GM15510 (cell line): Measurements from ENCODE around the gene IL1RAP.

Source experiments
- POLR2A ChIP-seq: IDR thresholded peaks from 3 replicates; pipeline ENCODE4 v1.6.1; 2011; ENCODE audit warnings: borderline replicate concordance; ENCODE audit not compliant: insufficient read length; ENCODE audit errors: extremely low read depth

The IL1RAP gene

DNA sequence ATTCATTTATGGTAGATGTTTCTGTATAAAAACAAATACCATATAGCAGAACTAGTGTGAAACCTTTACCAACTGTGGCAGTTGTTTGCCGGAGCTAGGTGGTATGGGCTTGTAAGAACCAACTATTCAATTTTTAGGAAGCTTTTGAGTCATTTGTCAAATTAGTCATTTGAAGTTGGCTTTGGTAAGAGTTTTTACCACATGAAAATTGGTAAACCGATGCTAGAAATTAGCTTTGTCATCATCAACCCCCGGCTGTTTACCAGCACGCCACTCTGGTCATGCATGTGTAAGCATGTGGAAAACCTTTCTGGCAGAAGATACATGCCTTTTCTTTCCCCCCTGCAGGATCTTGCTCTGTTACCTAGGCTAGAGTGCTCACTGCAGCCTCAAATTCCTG lies 63.3 kb downstream of the IL1RAP start:
- TF ChIP-seq POLR2A, result no peak

GRCh38 chr3:190579514-190580137 lies 65.7 kb downstream of the IL1RAP start:
- no peak for TF ChIP-seq POLR2A

DNA sequence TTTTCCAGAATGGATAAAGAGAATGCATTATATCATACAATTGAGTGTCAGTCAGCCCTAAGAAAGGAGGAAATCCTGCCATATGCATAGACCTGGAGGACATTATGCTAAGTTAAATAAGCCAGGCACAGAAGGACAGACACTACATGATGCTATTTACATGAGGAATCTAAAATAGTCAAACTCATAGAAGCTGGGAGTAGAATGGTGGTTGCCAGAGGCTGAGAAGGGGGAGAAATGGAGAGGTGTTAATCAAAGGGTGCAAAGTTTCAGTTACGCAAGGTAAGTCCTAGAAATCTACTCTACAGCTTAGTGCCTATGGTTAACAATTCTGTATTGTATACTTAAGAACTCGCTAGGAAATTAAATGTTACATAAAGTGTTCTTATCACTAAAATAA lies 66.5 kb downstream of the IL1RAP start:
- TF ChIP-seq POLR2A, result no peak

- TF ChIP-seq POLR2A, result no peak
Measured at GRCh38 chr3:190581041-190581541, 67.2 kb downstream of the IL1RAP start.

GRCh38 chr3:190582667-190583066 lies 68.8 kb downstream of the IL1RAP start:
- TF ChIP-seq POLR2A, result no peak

- no peak for TF ChIP-seq POLR2A
Measured at GRCh38 chr3:190585805-190586630, 72.1 kb downstream of the IL1RAP start.

DNA sequence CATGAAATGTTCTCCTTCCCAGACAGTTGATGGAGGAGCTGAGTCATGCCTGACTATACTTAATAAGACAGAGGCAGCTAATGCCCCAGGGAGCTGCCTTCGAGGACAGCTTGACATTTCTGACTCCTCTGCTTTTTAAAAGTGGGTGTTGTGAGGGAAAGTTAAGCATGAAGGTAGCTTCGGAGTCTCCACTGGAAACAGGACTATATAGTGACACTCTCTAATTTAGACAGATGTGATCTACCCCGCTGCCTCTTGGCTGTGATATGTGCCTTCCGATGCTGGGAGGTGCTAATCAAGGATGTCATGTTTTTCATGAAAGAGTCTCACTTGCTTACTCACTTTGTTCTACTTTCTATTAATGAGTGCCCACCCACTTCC lies 72.7 kb downstream of the IL1RAP start:
- TF ChIP-seq POLR2A, result no peak

GRCh38 chr3:190588570-190588969 lies 74.7 kb downstream of the IL1RAP start:
- no peak for TF ChIP-seq POLR2A

GRCh38 chr3:190589326-190589725 lies 75.4 kb downstream of the IL1RAP start:
- TF ChIP-seq POLR2A, result no peak

DNA sequence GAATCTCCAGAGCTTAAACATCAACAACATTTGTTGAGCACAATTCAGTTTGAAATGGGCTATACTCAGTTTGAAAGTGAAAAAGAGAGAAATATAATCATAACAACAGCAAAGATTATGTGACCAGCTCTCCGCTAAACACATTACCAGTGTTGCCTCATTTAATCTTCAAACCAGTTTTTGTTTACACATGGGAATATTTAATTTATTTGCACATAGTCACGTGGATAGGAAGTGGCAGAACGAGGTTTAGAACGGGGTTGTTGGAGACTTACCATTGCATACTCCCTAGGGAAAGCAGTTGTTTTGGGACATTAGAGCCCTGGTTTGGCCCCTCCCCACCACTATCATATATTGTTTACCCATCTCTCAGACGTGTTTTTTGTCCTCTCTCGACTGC lies 77.2 kb downstream of the IL1RAP start:
- no peak for TF ChIP-seq POLR2A

GRCh38 chr3:190593075-190593474 lies 79.2 kb downstream of the IL1RAP start:
- no peak for TF ChIP-seq POLR2A

GRCh38 chr3:190594171-190594570 lies 80.3 kb downstream of the IL1RAP start:
- no peak for TF ChIP-seq POLR2A

DNA sequence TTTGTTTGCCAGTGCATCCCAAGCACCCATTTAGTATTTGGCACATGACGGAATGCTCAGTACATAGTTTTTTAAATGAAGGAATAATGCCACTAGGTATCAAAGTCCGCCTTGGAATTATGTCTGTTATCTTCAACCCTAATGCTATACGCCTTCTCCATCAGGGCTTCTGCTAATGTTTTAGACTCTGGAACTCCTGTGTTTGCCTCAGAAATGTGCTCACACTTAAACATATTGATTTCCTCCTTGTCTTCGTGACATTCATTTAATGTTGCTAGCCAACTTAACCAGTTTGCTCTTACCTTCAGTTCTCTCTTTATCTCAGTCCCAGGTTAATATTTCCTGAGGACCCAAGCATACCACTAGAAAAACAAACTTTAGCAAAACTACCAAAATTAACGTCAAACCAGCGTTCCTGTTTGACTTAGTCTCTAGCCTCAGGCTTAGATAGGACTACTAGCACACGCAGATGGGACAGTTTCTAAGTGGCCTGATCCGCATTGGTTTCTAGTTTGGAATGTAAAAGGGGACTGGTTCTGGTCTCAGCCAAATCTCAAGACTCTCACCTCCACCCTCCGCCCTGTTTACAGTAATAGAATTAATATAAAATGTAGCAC lies 81.4 kb downstream of the IL1RAP start:
- TF ChIP-seq POLR2A, result no peak

DNA sequence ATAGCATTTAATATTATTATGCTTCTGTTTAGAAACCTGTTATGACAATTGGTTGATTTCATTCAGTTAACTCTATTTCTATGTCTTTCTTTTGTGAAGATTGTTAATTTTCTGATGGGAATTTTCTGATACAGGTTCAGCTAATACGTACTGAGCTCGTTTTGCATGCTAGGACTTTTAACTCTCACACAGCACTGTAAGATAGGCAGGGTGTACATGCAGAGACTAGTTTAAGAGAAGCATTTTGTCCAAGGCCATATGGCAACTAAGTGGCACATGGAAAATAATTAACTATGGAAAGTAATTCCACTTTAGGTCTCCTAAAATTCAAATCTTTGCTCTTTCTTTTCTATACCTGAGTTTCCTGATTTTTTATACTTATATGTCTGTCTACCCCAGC lies 81.9 kb downstream of the IL1RAP start:
- no peak for TF ChIP-seq POLR2A
